HCT116 (cell line): ENCODE measurements around the gene SPNS1. TPM values are rescaled to one million over a fixed set of nuclear protein-coding genes. Genes with fewer than 3 reads are reported as not detected.

Experiments
- ATAC-seq: fragments of 200-7000 bp; cut with Tn5 transposase; 2 replicates; pipeline ENCODE4 v1.9.1; 2020; ENCODE audit warnings: mild to moderate bottlenecking, moderate library complexity
- BruUV-seq: library from RNA; stranded (reverse); fragments of 400-500 nt; replicated peaks from 2 replicates; lab custom pipeline; 2021; lab: Mats Ljungman, UMichigan
- CTCF ChIA-PET: fragments of 300-600 bp; sonication (Branson Sonifier 250); formaldehyde crosslinking; loops from one replicate; lab custom pipeline; 2021; ENCODE audit warnings: antibody characterized with exemption; lab: Charles Lee
- POLR2A ChIA-PET: fragments of 300-600, 350-600 bp; sonication (Branson Sonifier 250); formaldehyde crosslinking; loops from one replicate; lab custom pipeline; 2021; ENCODE audit warnings: antibody characterized with exemption; lab: Charles Lee
- RAD21 ChIA-PET, 2 experiments: fragments of 300-600 bp; sonication (Branson Sonifier 250); formaldehyde crosslinking; loops; one replicate each; lab custom pipeline; 2023; ENCODE audit warnings: low total read pairs in 2 of 2; ENCODE audit not compliant: uncharacterized antibody in 2 of 2, unreplicated experiment in 2 of 2, low non-redundant PET in 1 of 2; lab: Charles Lee
- DNase-seq: peaks from one replicate; pipeline ENCODE4 v3.0.0-alpha.2; 2010; ENCODE audit warnings: low read depth, low spot score
- H2AFZ ChIP-seq: fragments of 200-600 bp; shearing (Covaris generic), sonication (generic); 2 replicates; pipeline ENCODE4 v1.6.1; 2017; ENCODE audit warnings: low read depth, mixed run types, mixed read lengths, antibody characterized with exemption, low read length; ENCODE audit not compliant: poor library complexity, severe bottlenecking
- H3K27ac ChIP-seq: 2 replicates; pipeline ENCODE4 v1.5.1; 2012; ENCODE audit warnings: low read depth, low read length
- H3K27me3 ChIP-seq: fragments of 200-600 bp; sonication (generic); 2 replicates; pipeline ENCODE4 v1.6.1; 2016; ENCODE audit warnings: mixed run types, low read length, mixed read lengths; ENCODE audit not compliant: insufficient read depth
- H3K36me3 ChIP-seq, 2 experiments: fragments of 200-500 bp in 1 of 2; fragments of 200-600 bp in 1 of 2; sonication (Bioruptor generic) in 1 of 2; sonication (generic) in 1 of 2; 2 replicates each; pipeline versions ENCODE4 v1.5.1 to v1.6.1; 2014 to 2016; ENCODE audit warnings: low read length in 2 of 2, inconsistent platforms in 1 of 2, mixed read lengths in 1 of 2, mixed run types in 1 of 2; ENCODE audit not compliant: insufficient read depth in 2 of 2, control insufficient read depth in 1 of 2
- H3K4me1 ChIP-seq, 2 experiments: fragments of 200-600 bp in 1 of 2; sonication (generic) in 1 of 2; 2 replicates each; pipeline versions ENCODE4 v1.5.1 to v1.6.1; 2012 to 2017; ENCODE audit warnings: low read length in 2 of 2, inconsistent platforms in 1 of 2, mild to moderate bottlenecking in 1 of 2, mixed read lengths in 1 of 2, mixed run types in 1 of 2, moderate library complexity in 1 of 2; ENCODE audit not compliant: insufficient read depth in 2 of 2, control insufficient read depth in 1 of 2
- H3K4me2 ChIP-seq: fragments of 200-600 bp; sonication (generic); 2 replicates; pipeline ENCODE4 v1.6.1; 2017; ENCODE audit warnings: mixed run types, low read length, mixed read lengths
- H3K4me3 ChIP-seq, 2 experiments: fragments of 200-600 bp in 1 of 2; sonication (generic) in 1 of 2; replicated peaks in 1 of 2; 2 replicates each; pipeline ENCODE4 v1.5.1; 2011 to 2016; ENCODE audit warnings: low read length in 2 of 2, control low read depth in 1 of 2, low read depth in 1 of 2, mild to moderate bottlenecking in 1 of 2, mixed read lengths in 1 of 2, mixed run types in 1 of 2
- H3K79me2 ChIP-seq: fragments of 200-600 bp; sonication (generic); 2 replicates; pipeline ENCODE4 v1.6.1; 2017; ENCODE audit warnings: mild to moderate bottlenecking, mixed run types, low read length, moderate library complexity, mixed read lengths; ENCODE audit not compliant: insufficient read depth
- H3K9ac ChIP-seq: fragments of 200-600 bp; sonication (generic); 2 replicates; pipeline ENCODE4 v1.6.1; 2016; ENCODE audit warnings: low read length, mixed read lengths
- H3K9me2 ChIP-seq: fragments of 200-600 bp; sonication (generic), shearing (Covaris generic); 2 replicates; pipeline ENCODE4 v1.6.1; 2017; ENCODE audit warnings: mixed run types, mild to moderate bottlenecking, moderate library complexity; ENCODE audit not compliant: insufficient read depth
- H3K9me3 ChIP-seq, 2 experiments: fragments of 200-500 bp in 1 of 2; fragments of 200-600 bp in 1 of 2; sonication (Bioruptor generic) in 1 of 2; sonication (generic) in 1 of 2; 2 replicates each; pipeline ENCODE4 v1.6.1; 2014 to 2017; ENCODE audit warnings: low read length in 2 of 2, mixed read lengths in 2 of 2, inconsistent platforms in 1 of 2, low read depth in 1 of 2, mild to moderate bottlenecking in 1 of 2, mixed run types in 1 of 2, moderate library complexity in 1 of 2; ENCODE audit not compliant: control insufficient read depth in 1 of 2, insufficient read depth in 1 of 2
- H4K20me1 ChIP-seq: fragments of 200-600 bp; sonication (generic), shearing (Covaris generic); 2 replicates; pipeline ENCODE4 v1.6.1; 2017; ENCODE audit warnings: mixed run types, mild to moderate bottlenecking, moderate library complexity; ENCODE audit not compliant: insufficient read depth
- CBX3 ChIP-seq: IDR thresholded peaks from 2 replicates; pipeline ENCODE4 v1.6.1; 2012; ENCODE audit warnings: low read depth
- CEBPB ChIP-seq: IDR thresholded peaks from 2 replicates; pipeline ENCODE4 v1.6.1; 2012; ENCODE audit warnings: low read depth
- EGR1 ChIP-seq: IDR thresholded peaks from 2 replicates; pipeline ENCODE4 v1.6.1; 2012; ENCODE audit warnings: low read depth
- ELF1 ChIP-seq: IDR thresholded peaks from 2 replicates; pipeline ENCODE4 v1.6.1; 2012; ENCODE audit warnings: low read depth, borderline replicate concordance
- EZH2 ChIP-seq: fragments of 200-600 bp; sonication (generic); IDR thresholded peaks from 2 replicates; pipeline ENCODE4 v1.6.1; 2017; ENCODE audit warnings: antibody characterized with exemption, mixed run types
- EZH2phosphoT487 ChIP-seq: fragments of 200-600 bp; IDR thresholded peaks from 2 replicates; pipeline ENCODE4 v1.6.1; 2018; ENCODE audit warnings: antibody characterized with exemption, borderline replicate concordance
- FOSL1 ChIP-seq: IDR thresholded peaks from 2 replicates; pipeline ENCODE4 v1.6.1; 2012; ENCODE audit warnings: low read depth
- JUND ChIP-seq: IDR thresholded peaks from 2 replicates; pipeline ENCODE4 v1.6.1; 2012
- POLR2A ChIP-seq: IDR thresholded peaks from 2 replicates; pipeline ENCODE4 v1.7.0; 2011; ENCODE audit warnings: borderline replicate concordance; ENCODE audit not compliant: insufficient read depth, insufficient read length; ENCODE audit errors: extremely low read depth
- POLR2AphosphoS5 ChIP-seq: IDR thresholded peaks from 2 replicates; pipeline ENCODE4 v1.6.1; 2011; ENCODE audit warnings: mild to moderate bottlenecking, low read depth, low read length, moderate library complexity
- RAD21 ChIP-seq: IDR thresholded peaks from 2 replicates; pipeline ENCODE4 v1.6.1; 2012; ENCODE audit warnings: low read depth, mild to moderate bottlenecking
- SIN3A ChIP-seq: IDR thresholded peaks from 2 replicates; pipeline ENCODE4 v1.6.1; 2012; ENCODE audit warnings: low read depth
- SP1 ChIP-seq: IDR thresholded peaks from 2 replicates; pipeline ENCODE4 v1.6.1; 2012; ENCODE audit warnings: low read depth
- SRF ChIP-seq: IDR thresholded peaks from 2 replicates; pipeline ENCODE4 v1.6.1; 2012; ENCODE audit warnings: low read depth
- TCF7L2 ChIP-seq: IDR thresholded peaks from 2 replicates; pipeline ENCODE4 v1.7.0; 2011; ENCODE audit warnings: borderline replicate concordance, inconsistent platforms; ENCODE audit not compliant: insufficient read depth, insufficient read length; ENCODE audit errors: extremely low read depth
- YY1 ChIP-seq: IDR thresholded peaks from 2 replicates; pipeline ENCODE4 v1.6.1; 2011; ENCODE audit warnings: low read length, low read depth, moderate library complexity, mild to moderate bottlenecking; ENCODE audit not compliant: insufficient replicate concordance; ENCODE audit errors: extremely low read depth
- ZFX ChIP-seq: fragments of 450-650 bp; IDR thresholded peaks from 2 replicates; pipeline ENCODE4 v1.6.1; 2017
- ZNF274 ChIP-seq: fragments of 200-500 bp; sonication (Bioruptor generic); IDR thresholded peaks from 2 replicates; pipeline ENCODE4 v1.6.1; 2014; ENCODE audit warnings: mild to moderate bottlenecking, low read depth, low read length, inconsistent platforms
- intact Hi-C: fragments of 100-400 bp; cut with micrococcal nuclease; formaldehyde crosslinking; loops from 2 replicates; pipeline ENCODE4 v1.10.0; 2022
- total RNA-seq: library from RNA; stranded (reverse); gene quantifications from one replicate; pipeline ENCODE4 v1.2.1, GENCODE V29; 2021; ENCODE audit not compliant: unreplicated experiment

The SPNS1 gene
- total RNA-seq, 1 experiment from 2014 or later = 32.3 TPM

GRCh38 chr16:28983644-28984043 is 9.1 kb downstream of the SPNS1 start:
- peaks cover 0 to 15% of the 10 kb centered on the region in 2 experiments; a peak in 2 of 4 replicates for H3K36me3 ChIP-seq
- CTCF ChIA-PET = no interaction called here
- H3K4me1 ChIP-seq = no peaks in the 10 kb centered on the region
- no peaks in the 10 kb centered on the region for H3K27me3 ChIP-seq
- H3K4me2 ChIP-seq = no peak overlapping the region
- no peak for TF ChIP-seq SIN3A
- TF ChIP-seq RAD21 = no peak
- TF ChIP-seq YY1 = no peak
- TF ChIP-seq POLR2A = no peak
- TF ChIP-seq TCF7L2 = no peak
- no peak for TF ChIP-seq CBX3
- no peak for TF ChIP-seq EGR1
- TF ChIP-seq ELF1 = no peak
- TF ChIP-seq ZFX = no peak
- H3K9me2 ChIP-seq = no peaks in the 10 kb centered on the region
- H3K9me3 ChIP-seq = no peaks in the 10 kb centered on the region; a peak in 1 of 4 replicates
- DNase-seq = no peak
- no TSS peak for BruUV-seq
- intact Hi-C loops = no loop called here
- POLR2A ChIA-PET = no interaction called here
- RAD21 ChIA-PET = no interaction called here
- H3K79me2 ChIP-seq = no peaks in the 10 kb centered on the region
- H3K4me3 ChIP-seq = no peak overlapping the region
- ATAC-seq = no peak
- H4K20me1 ChIP-seq = no peaks in the 10 kb centered on the region
- H2AFZ ChIP-seq = no peak overlapping the region
- H3K27ac ChIP-seq = no peak overlapping the region
- no peak overlapping the region for H3K9ac ChIP-seq

GRCh38 chr16:28984091-28984490 is 9.5 kb downstream of the SPNS1 start:
- no peak overlapping the region for H3K27ac ChIP-seq
- ChIA-PET RAD21 (no interaction called here), CTCF (no interaction called here), POLR2A (no interaction called here)
- no peaks in the 10 kb centered on the region; a peak in 1 of 4 replicates for H3K9me3 ChIP-seq
- peaks cover 0 to 15% of the 10 kb centered on the region in 2 experiments; a peak in 2 of 4 replicates for H3K36me3 ChIP-seq
- no peaks in the 10 kb centered on the region for H3K4me1 ChIP-seq
- H3K27me3 ChIP-seq = no peaks in the 10 kb centered on the region
- no TSS peak for BruUV-seq
- no peaks in the 10 kb centered on the region for H3K79me2 ChIP-seq
- no peaks in the 10 kb centered on the region for H4K20me1 ChIP-seq
- H3K4me2 ChIP-seq = no peak overlapping the region
- no peak overlapping the region for H3K4me3 ChIP-seq
- ATAC-seq (no peak), DNase-seq (no peak)
- no peak overlapping the region for H3K9ac ChIP-seq
- intact Hi-C loops = no loop called here
- no peak for TF ChIP-seq RAD21
- TF ChIP-seq SP1 = no peak
- TF ChIP-seq POLR2A = no peak
- TF ChIP-seq EZH2 = no peak
- TF ChIP-seq EGR1 = no peak
- no peak for TF ChIP-seq YY1
- no peak for TF ChIP-seq ELF1
- no peak for TF ChIP-seq JUND
- no peak for TF ChIP-seq CBX3
- no peak for TF ChIP-seq ZNF274
- TF ChIP-seq SRF = no peak
- no peak for TF ChIP-seq TCF7L2
- no peak for TF ChIP-seq CEBPB
- TF ChIP-seq EZH2phosphoT487 = no peak
- TF ChIP-seq POLR2AphosphoS5 = no peak
- TF ChIP-seq FOSL1 = no peak
- TF ChIP-seq SIN3A = no peak
- TF ChIP-seq, all 23 proteins: peak for 0
- H2AFZ ChIP-seq = no peak overlapping the region
- no peaks in the 10 kb centered on the region for H3K9me2 ChIP-seq
